ENCODE measurements around the gene RNF130.

DNA sequence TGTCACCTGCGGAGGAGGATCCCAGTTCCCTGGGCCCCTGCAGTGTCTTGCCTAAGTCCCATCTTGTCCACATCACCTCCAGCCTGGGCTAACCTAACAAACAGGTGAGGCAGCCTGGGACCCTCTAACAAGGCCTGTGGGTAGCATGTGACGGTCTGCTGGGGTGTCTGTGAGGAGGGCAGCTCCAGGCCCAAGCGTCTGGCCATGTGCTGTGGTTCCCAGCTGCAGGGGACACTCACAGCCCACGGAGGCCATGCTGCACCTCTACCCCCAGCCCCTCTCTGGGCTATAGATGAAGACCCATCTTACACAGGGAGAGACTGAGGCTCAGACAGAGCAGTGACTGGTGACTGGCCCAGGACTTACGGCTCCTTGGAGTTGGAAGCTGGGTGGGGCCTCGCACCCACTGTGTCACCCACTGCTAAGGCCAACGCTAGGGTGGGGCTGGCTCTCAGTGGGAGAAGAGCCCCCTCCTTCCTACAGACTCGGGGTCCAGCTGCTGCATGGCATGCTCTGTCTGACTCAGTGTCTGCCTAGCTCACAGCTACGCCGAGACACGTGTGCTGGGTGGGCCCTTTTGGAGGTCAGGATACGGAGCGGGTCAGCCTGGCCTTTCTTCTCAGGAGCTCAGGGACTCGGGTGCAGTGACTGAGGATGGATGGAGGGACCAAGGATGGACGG, 40.8 kb upstream of the RNF130 start:
- TF ChIP-seq, protein P1, sequence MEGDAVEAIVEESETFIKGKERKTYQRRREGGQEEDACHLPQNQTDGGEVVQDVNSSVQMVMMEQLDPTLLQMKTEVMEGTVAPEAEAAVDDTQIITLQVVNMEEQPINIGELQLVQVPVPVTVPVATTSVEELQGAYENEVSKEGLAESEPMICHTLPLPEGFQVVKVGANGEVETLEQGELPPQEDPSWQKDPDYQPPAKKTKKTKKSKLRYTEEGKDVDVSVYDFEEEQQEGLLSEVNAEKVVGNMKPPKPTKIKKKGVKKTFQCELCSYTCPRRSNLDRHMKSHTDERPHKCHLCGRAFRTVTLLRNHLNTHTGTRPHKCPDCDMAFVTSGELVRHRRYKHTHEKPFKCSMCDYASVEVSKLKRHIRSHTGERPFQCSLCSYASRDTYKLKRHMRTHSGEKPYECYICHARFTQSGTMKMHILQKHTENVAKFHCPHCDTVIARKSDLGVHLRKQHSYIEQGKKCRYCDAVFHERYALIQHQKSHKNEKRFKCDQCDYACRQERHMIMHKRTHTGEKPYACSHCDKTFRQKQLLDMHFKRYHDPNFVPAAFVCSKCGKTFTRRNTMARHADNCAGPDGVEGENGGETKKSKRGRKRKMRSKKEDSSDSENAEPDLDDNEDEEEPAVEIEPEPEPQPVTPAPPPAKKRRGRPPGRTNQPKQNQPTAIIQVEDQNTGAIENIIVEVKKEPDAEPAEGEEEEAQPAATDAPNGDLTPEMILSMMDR (IDR thresholded peaks at IDR 0.05; ENCODE audit: poor library complexity, severe bottlenecking): no peak
- no peak for TF ChIP-seq EZH2 (IDR thresholded peaks at IDR 0.05; ENCODE audit: borderline replicate concordance, insufficient read depth, low read length, poor library complexity, severe bottlenecking)
- TF ChIP-seq MXI1 (conservative IDR thresholded peaks at IDR 0.05; ENCODE audit: poor library complexity, severe bottlenecking): no peak
- TF ChIP-seq EP300 (conservative IDR thresholded peaks at IDR 0.05; ENCODE audit: poor library complexity, severe bottlenecking): no peak
- no peak for TF ChIP-seq POLR2AphosphoS5 (IDR thresholded peaks at IDR 0.05)
- TF ChIP-seq RAD21 (conservative IDR thresholded peaks at IDR 0.05): no peak
- TF ChIP-seq TAF1 (IDR thresholded peaks at IDR 0.05; ENCODE audit: low read depth): no peak
- TF ChIP-seq, protein P2, sequence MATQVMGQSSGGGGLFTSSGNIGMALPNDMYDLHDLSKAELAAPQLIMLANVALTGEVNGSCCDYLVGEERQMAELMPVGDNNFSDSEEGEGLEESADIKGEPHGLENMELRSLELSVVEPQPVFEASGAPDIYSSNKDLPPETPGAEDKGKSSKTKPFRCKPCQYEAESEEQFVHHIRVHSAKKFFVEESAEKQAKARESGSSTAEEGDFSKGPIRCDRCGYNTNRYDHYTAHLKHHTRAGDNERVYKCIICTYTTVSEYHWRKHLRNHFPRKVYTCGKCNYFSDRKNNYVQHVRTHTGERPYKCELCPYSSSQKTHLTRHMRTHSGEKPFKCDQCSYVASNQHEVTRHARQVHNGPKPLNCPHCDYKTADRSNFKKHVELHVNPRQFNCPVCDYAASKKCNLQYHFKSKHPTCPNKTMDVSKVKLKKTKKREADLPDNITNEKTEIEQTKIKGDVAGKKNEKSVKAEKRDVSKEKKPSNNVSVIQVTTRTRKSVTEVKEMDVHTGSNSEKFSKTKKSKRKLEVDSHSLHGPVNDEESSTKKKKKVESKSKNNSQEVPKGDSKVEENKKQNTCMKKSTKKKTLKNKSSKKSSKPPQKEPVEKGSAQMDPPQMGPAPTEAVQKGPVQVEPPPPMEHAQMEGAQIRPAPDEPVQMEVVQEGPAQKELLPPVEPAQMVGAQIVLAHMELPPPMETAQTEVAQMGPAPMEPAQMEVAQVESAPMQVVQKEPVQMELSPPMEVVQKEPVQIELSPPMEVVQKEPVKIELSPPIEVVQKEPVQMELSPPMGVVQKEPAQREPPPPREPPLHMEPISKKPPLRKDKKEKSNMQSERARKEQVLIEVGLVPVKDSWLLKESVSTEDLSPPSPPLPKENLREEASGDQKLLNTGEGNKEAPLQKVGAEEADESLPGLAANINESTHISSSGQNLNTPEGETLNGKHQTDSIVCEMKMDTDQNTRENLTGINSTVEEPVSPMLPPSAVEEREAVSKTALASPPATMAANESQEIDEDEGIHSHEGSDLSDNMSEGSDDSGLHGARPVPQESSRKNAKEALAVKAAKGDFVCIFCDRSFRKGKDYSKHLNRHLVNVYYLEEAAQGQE (IDR thresholded peaks at IDR 0.05; ENCODE audit: borderline replicate concordance): no peak
- no peak for TF ChIP-seq SMC3 (conservative IDR thresholded peaks at IDR 0.05; ENCODE audit: poor library complexity)

Data from neural cell (in vitro differentiated cells).